Fibroblast of skin of left quadriceps (primary cell): ENCODE data around the gene OCRL.
"Not testable (repeated sequence)": the region's sequence is repeated elsewhere in the genome, so short reads cannot be mapped to it uniquely, and the experiment has no call there.

Experiments
- DNase-seq, 2 experiments: peaks; one replicate each; pipeline ENCODE4 v3.0.0-alpha.2; 2013; ENCODE audit warnings: low read depth in 2 of 2

OCRL gene

GRCh38 chrX:129534816-129535578 is 5.1 kb upstream of the OCRL start:
- no peak for DNase-seq

GRCh38 chrX:129540722-129541184 is 694 bp downstream of the OCRL start:
- DNase-seq = no peak

GRCh38 chrX:129544780-129545179 is 4.7 kb downstream of the OCRL start:
- DNase-seq = no peak

GRCh38 chrX:129545408-129545807 is 5.3 kb downstream of the OCRL start:
- DNase-seq = no peak

- no peak for DNase-seq
These were observed 9.1 kb downstream of the OCRL start for GRCh38 chrX:129549124-129549523.

GRCh38 chrX:129553619-129554288 is 13.7 kb downstream of the OCRL start:
- no peak for DNase-seq

GRCh38 chrX:129554816-129555215 is 14.8 kb downstream of the OCRL start:
- DNase-seq = not testable (repeated sequence)

- DNase-seq = no peak
These were observed 16.8 kb downstream of the OCRL start for GRCh38 chrX:129556806-129557315.

GRCh38 chrX:129557844-129558480 is 17.9 kb downstream of the OCRL start:
- DNase-seq = no peak

GRCh38 chrX:129559783-129560182 is 19.7 kb downstream of the OCRL start:
- no peak for DNase-seq

GRCh38 chrX:129561453-129561852 is 21.4 kb downstream of the OCRL start:
- DNase-seq = no peak

- not testable (repeated sequence) for DNase-seq
These were observed 24.3 kb downstream of the OCRL start for GRCh38 chrX:129564345-129564744.

- no peak for DNase-seq
These were observed 25.1 kb downstream of the OCRL start for GRCh38 chrX:129565046-129565650.

- no peak for DNase-seq
These were observed 26.0 kb downstream of the OCRL start for GRCh38 chrX:129566073-129566472.

- DNase-seq = no peak
These were observed 28.3 kb downstream of the OCRL start for GRCh38 chrX:129568349-129568748.

- DNase-seq = no peak
These were observed 32.4 kb downstream of the OCRL start for GRCh38 chrX:129572422-129572821.

- DNase-seq = not testable (repeated sequence)
These were observed 33.6 kb downstream of the OCRL start for GRCh38 chrX:129573652-129574051.

- DNase-seq = no peak
These were observed 34.2 kb downstream of the OCRL start for GRCh38 chrX:129574214-129574613.

GRCh38 chrX:129576539-129576938 is 36.5 kb downstream of the OCRL start:
- no peak for DNase-seq

GRCh38 chrX:129577473-129577872 is 37.4 kb downstream of the OCRL start:
- DNase-seq = peak; percentile 34 to 42

GRCh38 chrX:129577877-129578276 is 37.8 kb downstream of the OCRL start:
- DNase-seq = no peak

- no peak for DNase-seq
These were observed 41.8 kb downstream of the OCRL start for GRCh38 chrX:129581904-129582303.
